Measurements from ENCODE around the gene KRTAP2-4. TPM values are rescaled to one million over a fixed set of nuclear protein-coding genes. Genes with fewer than 3 reads are reported as not detected.
"Not testable (repeated sequence)": the region's sequence is repeated elsewhere in the genome, so short reads cannot be mapped to it uniquely, and the experiment has no call there.

The KRTAP2-4 gene, protein sequence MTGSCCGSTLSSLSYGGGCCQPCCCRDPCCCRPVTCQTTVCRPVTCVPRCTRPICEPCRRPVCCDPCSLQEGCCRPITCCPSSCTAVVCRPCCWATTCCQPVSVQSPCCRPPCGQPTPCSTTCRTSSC
- total RNA-seq (not detected), polyA plus RNA-seq (ENCODE audit: insufficient read depth in 1 of 8, insufficient read length in 8 of 8, low replicate concordance in 1 of 8) (not detected)
- long read RNA-seq, donor 1, result 0 reads
- long read RNA-seq, donor 2, result 0 reads
- long read RNA-seq, donor 3, result 0 reads
- long read RNA-seq, donor 4, result 0 reads
- long read RNA-seq, donor 5, result 0 reads
- long read RNA-seq, donor 6, result 0 reads
- long read RNA-seq, donor 7, result 0 reads
- long read RNA-seq, donor 8, result 0 reads
- long read RNA-seq, donor 9, result 0 reads
- long read RNA-seq, donor 10, result 0 reads
- long read RNA-seq, donor 11, result 0 reads

DNA sequence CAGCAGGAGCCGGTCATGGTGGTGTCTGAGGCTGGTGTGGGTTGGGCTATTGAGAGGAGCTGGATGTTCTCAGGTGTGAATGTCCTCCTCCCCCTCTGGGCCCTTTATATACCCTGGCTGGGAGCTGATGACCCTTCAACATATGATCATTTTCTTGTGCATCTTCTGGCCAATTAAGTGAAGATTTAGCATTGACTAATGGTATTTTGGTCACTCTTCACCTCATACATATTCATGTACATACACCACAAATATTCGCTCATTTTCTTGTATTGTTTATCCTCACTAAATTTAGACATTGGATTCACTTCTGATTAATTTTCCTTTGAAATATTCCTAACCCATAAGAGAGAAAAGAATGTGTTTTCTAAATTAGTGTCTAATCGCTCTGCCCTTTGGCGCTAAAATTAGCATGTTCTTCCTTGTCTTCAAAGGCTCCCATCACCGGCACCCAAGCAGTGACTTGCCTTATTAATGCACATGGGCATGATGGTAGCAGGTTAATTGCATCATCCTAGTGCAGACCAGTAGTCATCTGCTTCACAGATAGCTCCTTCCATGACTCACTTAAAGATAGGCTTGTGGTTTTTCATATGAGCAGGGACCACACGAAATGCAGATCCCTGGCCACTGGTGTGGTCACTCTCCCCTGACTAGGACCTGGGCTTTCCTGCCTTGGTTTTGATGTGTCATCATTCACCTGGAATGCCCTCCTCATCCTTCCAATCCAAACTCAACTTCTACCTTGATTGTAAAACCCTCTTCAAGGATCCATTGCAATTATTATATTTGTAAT is at the start of gene KRTAP2-4:
TSS of gene KRTAP2-4 (minus strand) at position 51 of the 796 bp plus-strand sequence. CDS start at position 17, 34 bp downstream.
- WGBS (ENCODE audit: insufficient coverage), result 67% methylated on average over 1 of the region's 6 CpGs
- Histone ChIP-seq H3K27ac (ENCODE audit: low read length) (no peak within 1 kb of the TSS), H3K36me3 (ENCODE audit: control insufficient read depth, insufficient read depth, low read length) (no peaks in the 10 kb centered on the region), H3K4me3 (ENCODE audit: low read length) (no peak within 1 kb of the TSS), H3K4me1 (ENCODE audit: control insufficient read depth, insufficient read depth, low read length) (no peaks in the 10 kb centered on the region), H3K9me3 (replicated peaks; ENCODE audit: control insufficient read depth, low read depth, low read length) (no peaks in the 10 kb centered on the region), H3K27me3 (ENCODE audit: control insufficient read depth, insufficient read depth, low read length) (no peaks in the 10 kb centered on the region)
- no peak for DNase-seq

DNA sequence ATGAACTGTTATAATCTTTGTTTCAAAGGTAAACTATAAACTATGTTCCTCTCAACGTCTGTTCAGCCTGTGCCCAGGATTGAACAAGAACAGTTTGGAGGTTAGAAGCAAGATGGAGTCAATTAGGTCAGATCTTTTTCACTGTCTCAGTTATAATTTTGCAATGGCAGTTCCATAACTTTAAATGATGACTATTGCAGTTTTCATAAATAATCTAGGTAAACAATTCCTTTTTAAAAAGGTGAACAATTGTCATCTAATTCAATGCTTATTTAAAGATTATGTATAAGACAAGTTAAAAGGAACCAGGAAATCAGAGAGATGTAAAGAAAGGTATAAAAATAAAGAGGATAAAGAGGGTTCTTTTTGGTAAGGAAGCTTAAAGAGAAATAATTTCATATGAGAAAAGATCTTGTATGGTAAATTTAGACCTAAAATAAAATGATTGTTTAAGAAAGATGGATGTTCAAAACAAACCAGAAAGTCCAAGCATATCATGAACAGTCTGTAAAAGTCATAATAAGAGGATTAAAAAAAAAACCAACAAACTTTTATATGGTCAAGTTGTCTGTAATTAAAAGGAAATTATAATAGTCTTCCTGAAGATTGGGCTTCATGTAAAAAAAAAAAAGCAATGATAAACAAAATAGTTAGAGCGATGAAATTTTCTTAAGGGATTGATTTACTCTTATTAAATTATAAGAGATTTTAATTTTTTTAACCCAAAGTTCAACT is 45.6 kb upstream of the KRTAP2-4 start:
- WGBS (ENCODE audit: insufficient coverage), result no CpG with 5 or more reads among the region's 2 CpGs
- DNase-seq, result no peak

DNA sequence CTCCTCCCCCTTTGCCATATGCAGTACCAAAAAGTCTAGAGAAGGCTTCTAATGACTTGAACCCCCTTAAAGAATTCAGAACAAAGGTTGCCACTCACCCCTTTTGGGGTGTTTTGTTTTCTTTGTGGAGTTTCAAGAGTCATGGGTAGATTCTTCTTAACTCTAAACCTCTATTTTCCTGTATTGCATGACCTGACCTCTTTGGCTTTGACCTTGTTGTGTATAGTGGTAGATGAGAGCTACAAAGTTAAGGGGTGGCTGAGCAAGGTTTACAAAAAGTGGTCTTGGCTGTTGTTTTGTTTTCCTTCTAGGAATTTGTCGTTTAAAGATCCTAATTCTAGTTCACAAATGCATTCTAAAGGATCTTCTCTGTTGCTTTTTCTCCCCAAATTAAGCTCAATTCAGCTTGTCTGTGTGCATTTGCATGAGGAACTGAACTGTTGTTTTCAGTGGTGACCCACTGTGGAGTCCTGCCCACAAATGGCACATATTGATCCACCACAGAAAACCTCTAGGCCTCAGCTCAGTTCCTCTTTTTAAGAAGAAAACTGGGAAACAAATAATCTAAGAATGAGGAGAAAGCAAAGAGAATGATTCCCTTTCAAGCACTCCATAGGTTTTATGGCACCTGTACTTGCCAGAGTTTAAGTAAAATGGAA is 43.2 kb upstream of the KRTAP2-4 start:
- not testable (repeated sequence) for H3K4me3 ChIP-seq (ENCODE audit: low read length); H3K27me3 ChIP-seq (ENCODE audit: control insufficient read depth, insufficient read depth, low read length); H3K27ac ChIP-seq (ENCODE audit: low read length); DNase-seq; H3K36me3 ChIP-seq (ENCODE audit: control insufficient read depth, insufficient read depth, low read length); H3K4me1 ChIP-seq (ENCODE audit: control insufficient read depth, insufficient read depth, low read length); H3K9me3 ChIP-seq (replicated peaks; ENCODE audit: control insufficient read depth, low read depth, low read length)
- no CpG with 5 or more reads among the region's 1 CpG for WGBS (ENCODE audit: insufficient coverage)

More for the DNA sequence above, 45.6 kb upstream of the KRTAP2-4 start:
- no peaks in the 10 kb centered on the region for H3K27me3 ChIP-seq (ENCODE audit: control insufficient read depth, insufficient read depth, low read length)
- no peaks in the 10 kb centered on the region for H3K36me3 ChIP-seq (ENCODE audit: control insufficient read depth, insufficient read depth, low read length)
- H3K9me3 ChIP-seq (replicated peaks; ENCODE audit: control insufficient read depth, low read depth, low read length), result no peaks in the 10 kb centered on the region
- no peaks in the 10 kb centered on the region for H3K4me1 ChIP-seq (ENCODE audit: control insufficient read depth, insufficient read depth, low read length)
- no peak overlapping the region for H3K27ac ChIP-seq (ENCODE audit: low read length)
- no peak overlapping the region for H3K4me3 ChIP-seq (ENCODE audit: low read length)

DNA sequence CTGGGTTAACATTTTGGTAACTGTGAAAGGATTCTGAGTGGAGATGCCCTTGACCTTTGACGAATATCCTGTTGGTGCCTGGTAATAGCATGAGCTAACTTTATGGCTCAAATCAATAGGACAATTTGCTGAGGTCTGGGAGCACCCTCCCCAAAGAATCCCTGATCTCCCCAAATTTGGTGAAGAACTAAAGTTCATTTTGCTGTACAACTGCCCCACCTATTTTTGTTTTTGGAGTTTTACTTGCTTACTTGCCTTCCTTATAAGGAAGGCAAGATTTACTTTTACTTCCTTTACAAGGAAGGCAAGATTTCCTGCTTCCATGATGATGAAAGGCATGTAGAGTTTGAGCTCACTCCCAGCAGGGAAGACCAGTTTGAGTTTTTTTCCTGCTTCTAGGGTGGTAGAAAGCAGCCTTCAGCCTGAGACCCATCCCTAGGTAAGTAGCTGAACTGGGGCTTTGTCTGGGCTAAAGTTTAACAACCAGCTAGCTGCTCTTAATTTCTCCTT is 42.3 kb upstream of the KRTAP2-4 start:
- H3K4me3 ChIP-seq (ENCODE audit: low read length), result no peak overlapping the region
- H3K9me3 ChIP-seq (replicated peaks; ENCODE audit: control insufficient read depth, low read depth, low read length), result no peaks in the 10 kb centered on the region
- no CpG with 5 or more reads among the region's 1 CpG for WGBS (ENCODE audit: insufficient coverage)
- no peaks in the 10 kb centered on the region for H3K4me1 ChIP-seq (ENCODE audit: control insufficient read depth, insufficient read depth, low read length)
- H3K36me3 ChIP-seq (ENCODE audit: control insufficient read depth, insufficient read depth, low read length), result no peaks in the 10 kb centered on the region
- H3K27ac ChIP-seq (ENCODE audit: low read length), result no peak overlapping the region
- H3K27me3 ChIP-seq (ENCODE audit: control insufficient read depth, insufficient read depth, low read length), result no peaks in the 10 kb centered on the region
- DNase-seq, result no peak

DNA sequence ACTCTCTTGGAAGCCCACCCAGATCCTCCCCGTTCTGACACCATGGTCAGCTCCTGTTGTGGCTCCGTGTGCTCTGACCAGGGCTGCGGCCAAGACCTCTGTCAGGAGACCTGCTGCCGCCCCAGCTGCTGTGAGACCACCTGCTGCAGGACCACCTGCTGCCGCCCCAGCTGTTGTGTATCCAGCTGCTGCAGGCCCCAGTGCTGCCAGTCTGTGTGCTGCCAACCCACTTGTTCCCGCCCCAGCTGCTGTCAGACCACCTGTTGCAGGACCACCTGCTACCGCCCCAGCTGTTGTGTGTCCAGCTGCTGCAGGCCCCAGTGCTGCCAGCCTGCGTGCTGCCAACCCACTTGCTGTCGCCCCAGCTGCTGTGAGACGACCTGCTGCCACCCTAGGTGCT is 39.7 kb upstream of the KRTAP2-4 start, which contains the start of gene KRTAP4-9:
TSS of gene KRTAP4-9 (plus strand) at position 43 of the 400 bp plus-strand sequence. CDS start at position 43, 0 bp downstream.
- DNase-seq; H3K9me3 ChIP-seq (replicated peaks; ENCODE audit: control insufficient read depth, low read depth, low read length); H3K27me3 ChIP-seq (ENCODE audit: control insufficient read depth, insufficient read depth, low read length); H3K27ac ChIP-seq (ENCODE audit: low read length); H3K36me3 ChIP-seq (ENCODE audit: control insufficient read depth, insufficient read depth, low read length); H3K4me1 ChIP-seq (ENCODE audit: control insufficient read depth, insufficient read depth, low read length); H3K4me3 ChIP-seq (ENCODE audit: low read length): not testable (repeated sequence)
- 59% methylated on average over 9 of the region's 10 CpGs for WGBS (ENCODE audit: insufficient coverage)

DNA sequence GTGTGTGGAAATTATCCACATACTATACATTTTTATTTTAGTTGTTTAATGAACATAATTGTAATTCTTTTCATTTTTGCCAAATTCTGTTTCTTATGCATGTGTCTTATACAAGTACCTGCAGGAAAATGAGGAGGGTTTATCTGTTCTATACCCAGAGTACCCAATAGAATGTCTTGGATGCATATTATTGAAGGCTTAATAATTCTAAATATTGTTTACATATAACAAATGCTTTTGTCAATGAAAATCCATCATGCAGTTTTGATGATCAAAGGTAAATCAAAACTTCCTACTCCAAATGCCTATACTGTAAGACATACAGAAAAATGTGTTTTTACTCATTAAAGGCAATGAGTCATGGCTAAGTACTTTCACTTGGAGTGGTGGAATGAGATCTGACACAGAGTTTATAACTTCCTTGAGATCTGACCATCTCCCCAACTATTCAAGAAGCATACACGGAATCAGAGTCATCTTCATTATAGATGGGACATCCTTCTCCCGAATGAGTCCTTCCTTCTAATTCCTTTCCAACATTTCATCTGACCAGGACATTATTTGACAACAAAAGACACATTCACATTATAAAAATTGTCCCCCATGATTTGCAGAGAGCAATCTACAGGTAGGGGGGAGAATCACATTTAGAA is 38.8 kb upstream of the KRTAP2-4 start:
- not testable (repeated sequence) for H3K4me1 ChIP-seq (ENCODE audit: control insufficient read depth, insufficient read depth, low read length); H3K4me3 ChIP-seq (ENCODE audit: low read length); DNase-seq; H3K9me3 ChIP-seq (replicated peaks; ENCODE audit: control insufficient read depth, low read depth, low read length); H3K36me3 ChIP-seq (ENCODE audit: control insufficient read depth, insufficient read depth, low read length); H3K27ac ChIP-seq (ENCODE audit: low read length); H3K27me3 ChIP-seq (ENCODE audit: control insufficient read depth, insufficient read depth, low read length)
- no CpG with 5 or more reads among the region's 2 CpGs for WGBS (ENCODE audit: insufficient coverage)

DNA sequence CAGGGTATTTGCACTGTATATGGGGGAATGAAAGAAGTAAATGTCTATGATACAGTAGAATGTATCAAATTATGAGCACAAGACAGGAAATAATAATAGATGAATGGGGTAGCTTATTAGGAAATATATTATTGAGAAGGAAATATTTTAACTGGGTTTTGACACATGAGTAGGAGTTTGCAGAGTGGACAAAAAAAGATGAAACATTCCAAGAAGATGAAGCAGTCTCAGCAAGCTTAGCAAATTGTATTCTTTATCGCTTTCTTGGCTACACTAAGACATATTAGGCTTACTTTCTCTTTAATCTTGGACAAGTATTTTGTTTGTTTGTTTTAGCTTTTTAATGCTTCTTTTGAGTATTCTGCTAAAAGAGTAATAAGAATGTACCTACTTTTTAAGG is 38.2 kb upstream of the KRTAP2-4 start:
- Histone ChIP-seq H3K27me3 (ENCODE audit: control insufficient read depth, insufficient read depth, low read length) (no peaks in the 10 kb centered on the region), H3K4me1 (ENCODE audit: control insufficient read depth, insufficient read depth, low read length) (no peaks in the 10 kb centered on the region), H3K9me3 (replicated peaks; ENCODE audit: control insufficient read depth, low read depth, low read length) (no peaks in the 10 kb centered on the region), H3K27ac (ENCODE audit: low read length) (no peak overlapping the region), H3K36me3 (ENCODE audit: control insufficient read depth, insufficient read depth, low read length) (no peaks in the 10 kb centered on the region), H3K4me3 (ENCODE audit: low read length) (no peak overlapping the region)
- no peak for DNase-seq
- no CpG with 5 or more reads among the region's 1 CpG for WGBS (ENCODE audit: insufficient coverage)

DNA sequence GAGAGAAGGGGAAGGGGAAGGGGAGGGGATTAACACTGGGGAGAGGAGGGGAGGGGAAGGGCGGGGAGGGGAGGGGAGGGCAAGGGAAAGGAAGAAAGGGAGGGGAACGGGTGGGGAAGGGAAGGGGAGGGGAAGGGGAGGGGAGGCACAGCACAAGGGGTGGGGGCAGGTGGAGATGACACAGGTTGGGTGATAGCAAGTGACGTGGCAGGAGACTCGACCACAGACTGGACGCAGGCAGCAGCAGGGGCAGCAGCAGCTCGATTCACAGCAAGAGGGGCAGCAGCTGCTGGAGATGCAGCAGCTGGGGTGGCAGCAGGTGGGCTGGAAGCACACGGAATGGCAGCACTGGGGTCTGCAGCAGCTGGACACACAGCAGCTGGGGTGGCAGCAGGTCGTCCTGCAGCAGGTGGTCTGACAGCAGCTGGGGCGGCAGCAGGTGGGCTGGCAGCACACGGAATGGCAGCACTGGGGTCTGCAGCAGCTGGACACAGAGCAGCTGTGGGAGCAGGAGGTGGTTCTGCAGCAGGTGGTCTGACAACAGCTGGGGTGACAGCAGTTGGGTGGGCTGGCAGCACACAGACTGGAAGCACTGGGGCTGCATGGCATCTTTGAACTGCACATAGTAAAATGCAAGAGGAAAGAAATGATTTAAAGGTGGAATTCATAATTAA is 36.0 kb upstream of the KRTAP2-4 start, which contains the start of gene KRTAP4-16:
TSS of gene KRTAP4-16 (minus strand) at position 624 of the 674 bp plus-strand sequence. CDS start at position 624, 0 bp downstream.
- no peaks in the 10 kb centered on the region for H3K4me1 ChIP-seq (ENCODE audit: control insufficient read depth, insufficient read depth, low read length)
- no peak for DNase-seq
- H3K27ac ChIP-seq (ENCODE audit: low read length), result no peak within 1 kb of the TSS
- H3K27me3 ChIP-seq (ENCODE audit: control insufficient read depth, insufficient read depth, low read length), result no peaks in the 10 kb centered on the region
- H3K4me3 ChIP-seq (ENCODE audit: low read length), result no peak within 1 kb of the TSS
- no peaks in the 10 kb centered on the region for H3K9me3 ChIP-seq (replicated peaks; ENCODE audit: control insufficient read depth, low read depth, low read length)
- 41% methylated on average over 9 of the region's 10 CpGs for WGBS (ENCODE audit: insufficient coverage)
- H3K36me3 ChIP-seq (ENCODE audit: control insufficient read depth, insufficient read depth, low read length), result no peaks in the 10 kb centered on the region

Data from muscle of leg (tissue), 16 donors.